H9 (cell line): ENCODE data around the gene SLC12A2. TPM values are rescaled to one million over a fixed set of nuclear protein-coding genes. Genes with fewer than 3 reads are reported as not detected.

Experiments used
- DNase-seq: peaks from one replicate; pipeline ENCODE4 v3.0.0-alpha.2; 2017
- H2AFZ ChIP-seq: one replicate; pipeline ENCODE4 v1.6.1; 2013; ENCODE audit warnings: mild to moderate bottlenecking, low read length, control low read depth, moderate library complexity
- H2AK5ac ChIP-seq: 2 replicates; pipeline ENCODE4 v1.6.1; 2013; ENCODE audit warnings: low read length, control low read depth, mixed read lengths; ENCODE audit not compliant: insufficient read length
- H2BK120ac ChIP-seq: one replicate; pipeline ENCODE4 v1.6.1; 2013; ENCODE audit warnings: low read depth, mild to moderate bottlenecking, low read length, control low read depth, inconsistent platforms; ENCODE audit not compliant: poor library complexity, severe bottlenecking
- H2BK12ac ChIP-seq: 2 replicates; pipeline ENCODE4 v1.6.1; 2013; ENCODE audit warnings: low read length, control low read depth, mixed read lengths, low read depth; ENCODE audit not compliant: insufficient read length
- H2BK15ac ChIP-seq: 2 replicates; pipeline ENCODE4 v1.6.1; 2013; ENCODE audit warnings: low read depth, low read length, control low read depth
- H2BK20ac ChIP-seq: one replicate; pipeline ENCODE4 v1.6.1; 2013; ENCODE audit warnings: low read depth, mild to moderate bottlenecking, low read length, control low read depth, inconsistent platforms; ENCODE audit not compliant: poor library complexity, severe bottlenecking
- H2BK5ac ChIP-seq: 2 replicates; pipeline ENCODE4 v1.6.1; 2013; ENCODE audit warnings: low read length, control low read depth, mixed read lengths; ENCODE audit not compliant: insufficient read length
- H3K14ac ChIP-seq: 2 replicates; pipeline ENCODE4 v1.6.1; 2013; ENCODE audit warnings: low read length, control low read depth; ENCODE audit not compliant: insufficient read depth
- H3K18ac ChIP-seq: 2 replicates; pipeline ENCODE4 v1.6.1; 2013; ENCODE audit warnings: low read depth, mild to moderate bottlenecking, mixed read lengths, low read length, control low read depth; ENCODE audit not compliant: insufficient read length
- H3K23ac ChIP-seq: 2 replicates; pipeline ENCODE4 v1.6.1; 2013; ENCODE audit warnings: low read length, control low read depth, mixed read lengths, low read depth; ENCODE audit not compliant: insufficient read length
- H3K23me2 ChIP-seq: 2 replicates; pipeline ENCODE4 v1.6.1; 2013; ENCODE audit warnings: low read depth, mild to moderate bottlenecking, mixed read lengths, low read length, control low read depth; ENCODE audit not compliant: insufficient read length, poor library complexity, severe bottlenecking
- H3K27ac ChIP-seq: 2 replicates; pipeline ENCODE4 v1.5.1; 2013; ENCODE audit warnings: low read length, control low read depth, mixed read lengths, low read depth; ENCODE audit not compliant: insufficient read length
- H3K27me3 ChIP-seq: 2 replicates; pipeline ENCODE4 v1.6.1; 2013; ENCODE audit warnings: low read length, control low read depth, inconsistent platforms; ENCODE audit not compliant: insufficient read depth
- H3K4ac ChIP-seq: 2 replicates; pipeline ENCODE4 v1.6.1; 2013; ENCODE audit warnings: low read depth, mild to moderate bottlenecking, control low read depth, inconsistent platforms, low read length, moderate library complexity
- H3K4me1 ChIP-seq: 2 replicates; pipeline ENCODE4 v1.6.1; 2013; ENCODE audit warnings: low read length, control low read depth, inconsistent platforms; ENCODE audit not compliant: insufficient read depth
- H3K4me2 ChIP-seq: 2 replicates; pipeline ENCODE4 v1.6.1; 2013; ENCODE audit warnings: low read length, control low read depth, mixed read lengths; ENCODE audit not compliant: insufficient read length, insufficient read depth
- H3K56ac ChIP-seq: 2 replicates; pipeline ENCODE4 v1.6.1; 2013; ENCODE audit warnings: low read depth, mild to moderate bottlenecking, mixed read lengths, low read length, control low read depth; ENCODE audit not compliant: insufficient read length
- H3K79me1 ChIP-seq: 2 replicates; pipeline ENCODE4 v1.6.1; 2013; ENCODE audit warnings: low read depth, mild to moderate bottlenecking, moderate library complexity, low read length, control low read depth, inconsistent platforms; ENCODE audit not compliant: insufficient read depth, poor library complexity, severe bottlenecking
- H3K79me2 ChIP-seq: 2 replicates; pipeline ENCODE4 v1.6.1; 2013; ENCODE audit warnings: low read length, control low read depth, inconsistent platforms; ENCODE audit not compliant: insufficient read depth
- H3K9ac ChIP-seq: 2 replicates; pipeline ENCODE4 v1.6.1; 2013; ENCODE audit warnings: low read length, control low read depth, mixed read lengths; ENCODE audit not compliant: insufficient read length; ENCODE audit errors: extremely low read depth
- H3K9me3 ChIP-seq: one replicate; pipeline ENCODE4 v1.6.1; 2013; ENCODE audit warnings: low read depth, low read length, inconsistent platforms; ENCODE audit not compliant: control insufficient read depth
- H3T11ph ChIP-seq: one replicate; pipeline ENCODE4 v1.6.1; 2013; ENCODE audit warnings: mild to moderate bottlenecking, low read length, control low read depth, inconsistent platforms
- H4K20me1 ChIP-seq: one replicate; pipeline ENCODE4 v1.6.1; 2013; ENCODE audit not compliant: control insufficient read depth, insufficient read length, insufficient read depth
- H4K5ac ChIP-seq: 2 replicates; pipeline ENCODE4 v1.6.1; 2013; ENCODE audit warnings: low read depth, mild to moderate bottlenecking, mixed read lengths, low read length, control low read depth; ENCODE audit not compliant: insufficient read length
- H4K8ac ChIP-seq: replicated peaks from 2 replicates; pipeline ENCODE4 v1.6.1; 2013; ENCODE audit warnings: low read length, control low read depth, mixed read lengths, low read depth; ENCODE audit not compliant: insufficient read length
- H4K91ac ChIP-seq: 2 replicates; pipeline ENCODE4 v1.6.1; 2013; ENCODE audit warnings: low read depth, mild to moderate bottlenecking, moderate library complexity, mixed read lengths, low read length, control low read depth; ENCODE audit not compliant: insufficient read length
- H3K27ac Mint-ChIP-seq, 3 experiments: 2 replicates in 2 of 3; 3 replicates in 1 of 3; pipeline ENCODE4 v1.8.0; 2020 to 2021; ENCODE audit warnings: mixed read lengths in 3 of 3, mild to moderate bottlenecking in 1 of 3, moderate library complexity in 1 of 3
- H3K27me3 Mint-ChIP-seq: 2 replicates; pipeline ENCODE4 v1.8.0; 2021; ENCODE audit warnings: low read depth, mild to moderate bottlenecking, moderate library complexity, mixed read lengths
- H3K36me3 Mint-ChIP-seq, 3 experiments: 2 replicates in 2 of 3; 3 replicates in 1 of 3; pipeline ENCODE4 v1.8.0; 2020 to 2021; ENCODE audit warnings: low read depth in 3 of 3, mixed read lengths in 3 of 3; ENCODE audit not compliant: insufficient read depth in 1 of 3
- H3K4me1 Mint-ChIP-seq, 2 experiments: 2 replicates each; pipeline ENCODE4 v1.8.0; 2020; ENCODE audit warnings: mixed read lengths in 2 of 2
- H3K4me3 Mint-ChIP-seq, 2 experiments: 2 replicates in 1 of 2; 3 replicates in 1 of 2; pipeline ENCODE4 v1.8.0; 2020 to 2021; ENCODE audit warnings: mild to moderate bottlenecking in 2 of 2, mixed read lengths in 2 of 2, moderate library complexity in 1 of 2
- H3K9me3 Mint-ChIP-seq, 2 experiments: 2 replicates in 1 of 2; 3 replicates in 1 of 2; pipeline ENCODE4 v1.8.0; 2020; ENCODE audit warnings: mild to moderate bottlenecking in 2 of 2, mixed read lengths in 2 of 2, moderate library complexity in 1 of 2
- WGBS: extraction: QIAGEN DNeasy Blood & Tissue Kit; methylation state at CpG from one replicate; pipeline ENCODE4 v1.1.7; 2013; ENCODE audit warnings: missing lambda C conversion rate, low lambda C conversion rate, mixed read lengths; ENCODE audit not compliant: insufficient read length; ENCODE audit errors: extremely low coverage; 5-methylcytosine and 5-hydroxymethylcytosine counted together
- total RNA-seq: library from RNA; stranded (reverse); gene quantifications from 2 replicates; pipeline ENCODE4 v1.2.1, GENCODE V29; 2021
- TF ChIP-seq, protein P1 (sequence below): fragments of 200-600 bp; sonication (generic); conservative IDR thresholded peaks from 3 replicates; pipeline ENCODE4 v1.8.0; 2021; ENCODE audit warnings: antibody characterized with exemption, mild to moderate bottlenecking

The SLC12A2 gene
- total RNA-seq, 1 experiment from 2014 or later = 17.9 TPM

DNA sequence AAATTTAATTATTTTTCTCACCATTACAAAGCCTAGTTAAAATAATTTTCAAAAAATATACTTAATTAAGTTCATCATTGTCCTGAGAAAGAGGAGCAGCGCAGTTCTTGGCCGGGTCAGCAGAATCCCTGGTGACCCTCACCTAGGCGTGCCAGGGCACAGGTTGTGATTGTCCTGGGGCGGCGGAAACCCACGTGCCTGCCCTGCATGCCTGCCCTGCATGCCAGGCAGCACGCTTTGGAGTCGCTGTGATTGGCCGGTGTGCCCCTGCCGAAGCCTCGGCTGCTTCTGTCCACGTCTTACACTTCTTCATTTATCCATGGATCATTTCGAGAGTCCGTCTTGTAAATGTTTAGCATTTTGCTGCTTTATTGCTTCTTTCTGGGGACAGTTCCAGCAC, 25.6 kb downstream of the SLC12A2 start:
- Mint-ChIP-seq H3K27ac (peak overlapping the region in 1 of 3 experiments; percentile 16; a peak in 1 of 7 replicates), H3K4me1 (no peaks in the 10 kb centered on the region), H3K36me3 (peaks cover 0 to 2% (median 0%) of the 10 kb centered on the region in 3 experiments; a peak in 1 of 7 replicates), H3K4me3 (no peak overlapping the region), H3K27me3 (no peaks in the 10 kb centered on the region), H3K9me3 (no peaks in the 10 kb centered on the region)
- Histone ChIP-seq H3K9ac (no peak overlapping the region), H2AK5ac (no peak overlapping the region), H3K79me2 (no peaks in the 10 kb centered on the region), H3K79me1 (no peaks in the 10 kb centered on the region), H4K91ac (no peak overlapping the region), H3T11ph (no peak overlapping the region), H2BK5ac (no peak overlapping the region), H4K8ac (no peak overlapping the region), H4K5ac (no peak overlapping the region), H3K4ac (no peak overlapping the region), H4K20me1 (no peaks in the 10 kb centered on the region), H3K27ac (no peak overlapping the region), H3K56ac (no peak overlapping the region), H3K4me1 (no peaks in the 10 kb centered on the region), H2AFZ (no peak overlapping the region), H2BK120ac (no peak overlapping the region), H2BK15ac (no peak overlapping the region), H2BK20ac (no peak overlapping the region), H3K14ac (no peak overlapping the region), H3K23ac (no peak overlapping the region), H3K23me2 (no peaks in the 10 kb centered on the region), H2BK12ac (no peak overlapping the region), H3K4me2 (no peak overlapping the region), H3K18ac (no peak overlapping the region), H3K27me3 (no peaks in the 10 kb centered on the region), H3K9me3 (no peaks in the 10 kb centered on the region)
- DNase-seq = no peak
- TF ChIP-seq, protein P1, sequence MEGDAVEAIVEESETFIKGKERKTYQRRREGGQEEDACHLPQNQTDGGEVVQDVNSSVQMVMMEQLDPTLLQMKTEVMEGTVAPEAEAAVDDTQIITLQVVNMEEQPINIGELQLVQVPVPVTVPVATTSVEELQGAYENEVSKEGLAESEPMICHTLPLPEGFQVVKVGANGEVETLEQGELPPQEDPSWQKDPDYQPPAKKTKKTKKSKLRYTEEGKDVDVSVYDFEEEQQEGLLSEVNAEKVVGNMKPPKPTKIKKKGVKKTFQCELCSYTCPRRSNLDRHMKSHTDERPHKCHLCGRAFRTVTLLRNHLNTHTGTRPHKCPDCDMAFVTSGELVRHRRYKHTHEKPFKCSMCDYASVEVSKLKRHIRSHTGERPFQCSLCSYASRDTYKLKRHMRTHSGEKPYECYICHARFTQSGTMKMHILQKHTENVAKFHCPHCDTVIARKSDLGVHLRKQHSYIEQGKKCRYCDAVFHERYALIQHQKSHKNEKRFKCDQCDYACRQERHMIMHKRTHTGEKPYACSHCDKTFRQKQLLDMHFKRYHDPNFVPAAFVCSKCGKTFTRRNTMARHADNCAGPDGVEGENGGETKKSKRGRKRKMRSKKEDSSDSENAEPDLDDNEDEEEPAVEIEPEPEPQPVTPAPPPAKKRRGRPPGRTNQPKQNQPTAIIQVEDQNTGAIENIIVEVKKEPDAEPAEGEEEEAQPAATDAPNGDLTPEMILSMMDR = no peak
- WGBS = no CpG with 5 or more reads among the region's 14 CpGs
